Activated CD8-positive, alpha-beta T cell treated with anti-CD3 and anti-CD28 coated beads, Interleukin-2, amount 10 ng/mL, durations not matched to agents 7 days and 5 days (primary cell): ENCODE data around the gene HNMT. TPM values are rescaled to one million over a fixed set of nuclear protein-coding genes. Genes with fewer than 3 reads are reported as not detected.
"Not testable (repeated sequence)": the region's sequence is repeated elsewhere in the genome, so short reads cannot be mapped to it uniquely, and the experiment has no call there.

Experiments
- ATAC-seq: fragments of 150-1000 bp; cut with Tn5 transposase; one replicate; pipeline ENCODE4 v1.10.0; 2021; ENCODE audit warnings: moderate library complexity
- CTCF ChIA-PET: fragments of 350-600 bp; sonication (Branson Sonifier 250); formaldehyde crosslinking; loops from one replicate; lab custom pipeline; 2021; ENCODE audit warnings: antibody characterized with exemption; lab: Charles Lee
- POLR2A ChIA-PET: fragments of 350-600 bp; sonication (Branson Sonifier 250); formaldehyde crosslinking; loops from one replicate; lab custom pipeline; 2021; ENCODE audit warnings: antibody characterized with exemption; lab: Charles Lee
- DNase-seq: peaks from one replicate; pipeline ENCODE4 v3.0.0-alpha.2; 2020
- H3K27ac Mint-ChIP-seq: one replicate; pipeline ENCODE4 v1.8.0; 2021; ENCODE audit warnings: mild to moderate bottlenecking, mixed read lengths
- H3K27me3 Mint-ChIP-seq: one replicate; pipeline ENCODE4 v1.8.0; 2021; ENCODE audit warnings: low read depth, mixed read lengths
- H3K36me3 Mint-ChIP-seq: one replicate; pipeline ENCODE4 v1.8.0; 2021; ENCODE audit warnings: low read depth, mixed read lengths
- H3K4me1 Mint-ChIP-seq: one replicate; pipeline ENCODE4 v1.8.0; 2021; ENCODE audit warnings: low read depth, mixed read lengths
- H3K4me3 Mint-ChIP-seq: one replicate; pipeline ENCODE4 v1.8.0; 2021; ENCODE audit warnings: mild to moderate bottlenecking, mixed read lengths
- H3K9me3 Mint-ChIP-seq: one replicate; pipeline ENCODE4 v1.8.0; 2022; ENCODE audit warnings: mixed read lengths; ENCODE audit not compliant: insufficient read depth
- total RNA-seq, 2 experiments: library from RNA; stranded (reverse); gene quantifications; one replicate each; pipeline ENCODE4 v1.2.3, GENCODE V29; 2021

The HNMT gene
- total RNA-seq, 2 experiments from 2014 or later, result not detected

- Mint-ChIP-seq H3K4me3 (no peak overlapping the region), H3K9me3 (no peaks in the 10 kb centered on the region), H3K27me3 (no peaks in the 10 kb centered on the region), H3K4me1 (no peaks in the 10 kb centered on the region), H3K27ac (no peak overlapping the region), H3K36me3 (no peaks in the 10 kb centered on the region)
- DNase-seq (no peak), ATAC-seq (no peak)
- ChIA-PET POLR2A (no interaction called here), CTCF (no interaction called here)
Observed at GRCh38 chr2:137966043-137966442, 1.8 kb downstream of the HNMT start.

- Mint-ChIP-seq H3K9me3 (no peaks in the 10 kb centered on the region), H3K4me3 (no peak overlapping the region), H3K27me3 (no peaks in the 10 kb centered on the region), H3K36me3 (no peaks in the 10 kb centered on the region), H3K27ac (no peak overlapping the region), H3K4me1 (no peaks in the 10 kb centered on the region)
- DNase-seq (no peak), ATAC-seq (no peak)
- CTCF ChIA-PET, result no interaction called here
- POLR2A ChIA-PET, result no interaction called here
Observed at GRCh38 chr2:137967042-137967441, 2.8 kb downstream of the HNMT start.

GRCh38 chr2:137968477-137969417 is 4.5 kb downstream of the HNMT start:
- ChIA-PET POLR2A (no interaction called here), CTCF (interaction anchor here (0.9 to 1.0 kb wide), 2 partner anchors 10 to 12 kb away, joined by 3 read pairs; no protein-coding TSS in a partner anchor)
- H3K27ac Mint-ChIP-seq, result no peak overlapping the region

GRCh38 chr2:137969418-137969765 is 5.1 kb downstream of the HNMT start:
- Mint-ChIP-seq H3K4me3 (no peak overlapping the region), H3K36me3 (no peaks in the 10 kb centered on the region), H3K4me1 (no peaks in the 10 kb centered on the region), H3K9me3 (no peaks in the 10 kb centered on the region), H3K27me3 (no peaks in the 10 kb centered on the region), H3K27ac (no peak overlapping the region)
- ChIA-PET POLR2A (no interaction called here), CTCF (interaction anchor here (0.9 to 1.0 kb wide), 2 partner anchors 11 to 13 kb away, joined by 3 read pairs; no protein-coding TSS in a partner anchor)
- no peak for ATAC-seq
- DNase-seq, result no peak

More at GRCh38 chr2:137968477-137969417, 4.5 kb downstream of the HNMT start:
- DNase-seq, result no peak
- Mint-ChIP-seq H3K9me3 (no peaks in the 10 kb centered on the region), H3K4me3 (no peak overlapping the region), H3K4me1 (no peaks in the 10 kb centered on the region), H3K27me3 (no peaks in the 10 kb centered on the region), H3K36me3 (no peaks in the 10 kb centered on the region)
- no peak for ATAC-seq

GRCh38 chr2:137969876-137970275 is 5.6 kb downstream of the HNMT start:
- H3K9me3 Mint-ChIP-seq, result no peaks in the 10 kb centered on the region
- H3K4me3 Mint-ChIP-seq, result no peak overlapping the region
- H3K27me3 Mint-ChIP-seq, result no peaks in the 10 kb centered on the region
- no peaks in the 10 kb centered on the region for H3K4me1 Mint-ChIP-seq
- POLR2A ChIA-PET, result no interaction called here
- no peaks in the 10 kb centered on the region for H3K36me3 Mint-ChIP-seq
- DNase-seq (no peak), ATAC-seq (no peak)
- H3K27ac Mint-ChIP-seq, result no peak overlapping the region
- CTCF ChIA-PET, result interaction anchor here (0.9 kb wide), 1 partner anchor 13 kb away, joined by 3 read pairs; no protein-coding TSS in a partner anchor

DNA sequence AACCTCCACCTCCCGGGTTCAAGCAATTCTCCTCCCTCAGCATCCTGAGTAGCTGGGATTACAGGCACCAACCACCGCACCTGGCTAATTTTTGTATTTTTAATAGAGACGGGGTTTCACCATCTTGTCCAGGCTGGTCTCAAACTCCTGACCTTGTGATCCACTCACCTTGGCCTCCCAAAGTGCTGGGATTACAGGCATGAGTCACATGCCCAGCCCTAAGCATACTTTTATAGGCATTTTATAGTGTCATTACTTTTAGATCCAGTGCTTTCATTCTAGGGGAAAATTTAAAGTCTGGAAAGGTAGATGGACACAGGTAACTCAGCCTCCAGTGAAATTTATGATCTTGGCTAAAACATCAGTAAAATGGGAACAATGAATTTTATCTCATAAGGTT is 7.0 kb downstream of the HNMT start:
- H3K36me3 Mint-ChIP-seq, H3K27me3 Mint-ChIP-seq, H3K4me3 Mint-ChIP-seq, ATAC-seq, H3K27ac Mint-ChIP-seq, H3K9me3 Mint-ChIP-seq, H3K4me1 Mint-ChIP-seq, POLR2A ChIA-PET, CTCF ChIA-PET, DNase-seq: not testable (repeated sequence)

DNA sequence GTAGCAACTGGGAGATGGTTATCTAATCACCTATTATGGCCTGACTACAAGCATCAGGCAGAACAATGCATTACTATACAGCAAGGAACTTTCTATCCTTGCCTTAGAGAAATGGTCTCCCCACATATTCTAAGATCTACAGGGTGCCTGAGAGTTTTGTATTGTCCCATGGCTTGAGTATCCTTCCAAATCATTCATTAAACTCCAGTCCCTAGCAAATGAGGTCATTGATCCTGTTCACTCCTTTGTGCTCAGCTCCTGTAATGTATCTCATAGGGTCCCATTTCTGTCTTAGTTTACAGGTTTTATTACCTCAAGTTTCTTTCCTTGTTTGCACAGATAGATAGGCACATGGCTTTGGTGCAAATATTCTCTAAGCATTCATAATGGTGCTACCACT is 9.0 kb downstream of the HNMT start:
- no peaks in the 10 kb centered on the region for H3K36me3 Mint-ChIP-seq
- no peaks in the 10 kb centered on the region for H3K9me3 Mint-ChIP-seq
- ATAC-seq (no peak), DNase-seq (no peak)
- no peaks in the 10 kb centered on the region for H3K27me3 Mint-ChIP-seq
- no peak overlapping the region for H3K4me3 Mint-ChIP-seq
- H3K27ac Mint-ChIP-seq, result no peak overlapping the region
- no peaks in the 10 kb centered on the region for H3K4me1 Mint-ChIP-seq
- ChIA-PET POLR2A (no interaction called here), CTCF (no interaction called here)

DNA sequence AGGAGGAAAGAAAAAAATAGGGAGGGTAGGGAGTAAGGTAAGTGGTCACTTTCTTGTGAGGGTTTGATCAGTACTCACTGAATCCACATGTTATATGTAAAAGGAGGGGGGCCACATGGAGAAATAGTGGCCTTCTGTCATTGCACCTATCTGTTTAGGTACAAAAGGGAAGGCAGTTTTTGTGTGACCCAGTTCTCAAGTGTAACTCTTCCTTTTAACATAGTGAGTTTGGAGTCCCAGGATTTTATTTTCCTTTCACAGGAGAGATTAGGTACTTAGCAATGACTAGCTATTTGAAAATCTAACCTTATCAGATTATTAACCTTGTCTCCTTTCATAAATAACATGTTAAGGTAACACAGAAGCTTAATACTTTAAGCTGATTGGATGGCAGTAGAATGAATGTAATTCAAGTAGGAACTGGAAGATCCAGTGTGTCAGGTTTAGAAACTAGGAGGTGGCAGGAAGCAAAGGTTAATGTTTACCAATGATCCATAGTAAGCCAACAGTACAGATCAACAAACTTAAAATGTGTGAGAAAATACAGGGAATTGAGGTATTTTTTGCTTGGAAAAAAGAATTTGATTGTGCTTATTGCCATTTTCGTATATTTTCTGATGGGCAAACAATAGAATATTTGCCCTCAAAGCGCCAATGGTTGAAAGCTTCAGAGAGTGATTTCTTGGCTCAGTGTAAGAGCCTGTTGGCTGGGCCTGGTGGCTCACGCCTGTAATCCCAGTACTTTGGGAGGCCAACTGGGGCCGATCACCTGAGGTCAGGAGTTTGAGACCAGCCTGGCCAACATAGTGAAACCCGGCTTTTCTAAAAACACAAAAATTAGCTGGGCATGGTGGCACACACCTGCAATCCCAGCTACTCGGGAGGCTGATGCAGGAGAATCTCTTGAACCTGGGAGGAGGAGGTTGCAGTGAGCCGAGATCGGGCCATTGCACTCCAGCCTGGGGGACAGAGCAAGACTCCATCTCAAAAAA is 11.3 kb downstream of the HNMT start:
- no peak for DNase-seq
- POLR2A ChIA-PET, result no interaction called here
- no peak overlapping the region for H3K4me3 Mint-ChIP-seq

DNA sequence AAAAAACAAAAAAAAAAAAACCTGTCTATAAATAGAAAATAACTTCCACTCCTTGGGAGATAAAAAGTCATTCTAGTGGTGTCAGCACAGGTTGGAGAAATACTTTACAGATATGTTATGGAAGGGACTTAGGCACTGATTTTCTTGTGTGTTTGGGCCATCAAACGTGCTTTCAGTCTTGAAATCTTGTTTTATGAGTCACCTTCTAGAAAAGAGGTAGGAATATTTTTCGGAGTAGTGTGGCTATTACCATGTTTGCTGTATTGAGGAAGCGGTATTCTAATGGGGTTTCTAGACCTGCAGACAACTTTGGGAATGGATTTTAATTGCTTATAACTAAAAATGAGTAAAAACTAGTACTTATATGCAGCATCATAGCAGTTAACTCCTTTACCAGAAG is 12.0 kb downstream of the HNMT start:
- no peaks in the 10 kb centered on the region for H3K4me1 Mint-ChIP-seq
- no peaks in the 10 kb centered on the region for H3K36me3 Mint-ChIP-seq
- POLR2A ChIA-PET, result no interaction called here
- CTCF ChIA-PET, result no interaction called here
- ATAC-seq, result no peak
- H3K4me3 Mint-ChIP-seq, result no peak overlapping the region
- H3K9me3 Mint-ChIP-seq, result no peaks in the 10 kb centered on the region
- DNase-seq, result no peak
- no peak overlapping the region for H3K27ac Mint-ChIP-seq
- H3K27me3 Mint-ChIP-seq, result no peaks in the 10 kb centered on the region

More for the DNA sequence above, 11.3 kb downstream of the HNMT start:
- no peak overlapping the region for H3K27ac Mint-ChIP-seq
- no peaks in the 10 kb centered on the region for H3K4me1 Mint-ChIP-seq
- no peaks in the 10 kb centered on the region for H3K27me3 Mint-ChIP-seq
- ATAC-seq, result no peak
- CTCF ChIA-PET, result no interaction called here
- no peaks in the 10 kb centered on the region for H3K36me3 Mint-ChIP-seq
- no peaks in the 10 kb centered on the region for H3K9me3 Mint-ChIP-seq

GRCh38 chr2:137977790-137978189 is 13.5 kb downstream of the HNMT start:
- ChIA-PET CTCF (no interaction called here), POLR2A (no interaction called here)
- ATAC-seq (no peak), DNase-seq (no peak)
- H3K27ac Mint-ChIP-seq, result no peak overlapping the region
- H3K4me3 Mint-ChIP-seq, result no peak overlapping the region
- no peaks in the 10 kb centered on the region for H3K27me3 Mint-ChIP-seq
- H3K9me3 Mint-ChIP-seq, result no peaks in the 10 kb centered on the region
- H3K36me3 Mint-ChIP-seq, result no peaks in the 10 kb centered on the region
- no peaks in the 10 kb centered on the region for H3K4me1 Mint-ChIP-seq

GRCh38 chr2:137980459-137980858 is 16.2 kb downstream of the HNMT start:
- Mint-ChIP-seq H3K27ac (no peak overlapping the region), H3K4me1 (no peaks in the 10 kb centered on the region), H3K9me3 (no peaks in the 10 kb centered on the region), H3K36me3 (no peaks in the 10 kb centered on the region), H3K4me3 (no peak overlapping the region), H3K27me3 (no peaks in the 10 kb centered on the region)
- ATAC-seq (no peak), DNase-seq (no peak)
- ChIA-PET POLR2A (no interaction called here), CTCF (no interaction called here)
